ENCODE data around the gene ARFGEF3.
"Not testable (repeated sequence)": the region's sequence is repeated elsewhere in the genome, so short reads cannot be mapped to it uniquely, and the experiment has no call there.

The ARFGEF3 gene

GRCh38 chr6:138175596-138175995 is 13.9 kb downstream of the ARFGEF3 start:
- no peak for DNase-seq

- DNase-seq: no peak
Measured at GRCh38 chr6:138176652-138177232, 15.0 kb downstream of the ARFGEF3 start.

- no peak for DNase-seq
Measured at GRCh38 chr6:138182939-138183789, 21.4 kb downstream of the ARFGEF3 start.

GRCh38 chr6:138183790-138184134 is 22.0 kb downstream of the ARFGEF3 start:
- DNase-seq: no peak

DNA sequence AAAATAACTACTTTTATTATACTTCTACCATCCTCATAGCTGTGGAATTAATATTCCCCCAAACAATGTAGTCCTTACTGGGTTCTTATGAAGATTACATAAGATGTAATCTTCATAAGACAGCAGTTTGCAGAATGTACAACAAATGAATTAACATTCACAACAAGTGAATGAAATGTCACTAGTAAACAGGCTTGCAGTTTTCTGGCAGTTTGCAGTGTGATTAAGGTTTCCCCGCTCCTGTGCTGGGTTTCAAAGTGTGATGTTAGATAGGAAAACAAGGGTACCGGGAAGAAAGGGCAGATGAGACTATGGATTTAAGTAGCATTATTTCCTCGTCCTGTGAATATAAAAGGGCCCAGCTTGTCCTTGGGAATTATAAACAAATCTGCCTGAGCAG is 22.5 kb downstream of the ARFGEF3 start:
- DNase-seq: no peak

DNA sequence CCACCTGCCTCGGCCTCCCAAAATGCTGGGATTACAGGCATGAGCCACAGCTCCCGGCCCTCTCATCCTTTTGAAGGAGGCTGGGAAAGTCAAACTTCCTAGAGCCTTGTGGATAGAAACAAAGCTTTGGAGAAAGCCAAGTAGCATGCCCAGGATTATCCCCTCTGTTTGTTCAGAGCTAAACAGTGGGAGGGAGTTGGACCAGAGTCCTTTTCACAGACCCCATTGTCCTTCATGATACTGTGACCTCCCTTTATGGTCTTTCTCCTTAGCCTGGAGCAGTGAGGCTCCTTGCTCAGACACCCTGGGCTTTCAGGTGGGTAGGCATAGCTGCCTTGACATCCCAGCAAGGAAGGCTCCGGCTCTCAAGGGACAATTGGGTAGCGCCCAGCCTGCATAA is 25.4 kb downstream of the ARFGEF3 start:
- no peak for DNase-seq

- DNase-seq: no peak
Measured at GRCh38 chr6:138188278-138188941, 26.7 kb downstream of the ARFGEF3 start.

DNA sequence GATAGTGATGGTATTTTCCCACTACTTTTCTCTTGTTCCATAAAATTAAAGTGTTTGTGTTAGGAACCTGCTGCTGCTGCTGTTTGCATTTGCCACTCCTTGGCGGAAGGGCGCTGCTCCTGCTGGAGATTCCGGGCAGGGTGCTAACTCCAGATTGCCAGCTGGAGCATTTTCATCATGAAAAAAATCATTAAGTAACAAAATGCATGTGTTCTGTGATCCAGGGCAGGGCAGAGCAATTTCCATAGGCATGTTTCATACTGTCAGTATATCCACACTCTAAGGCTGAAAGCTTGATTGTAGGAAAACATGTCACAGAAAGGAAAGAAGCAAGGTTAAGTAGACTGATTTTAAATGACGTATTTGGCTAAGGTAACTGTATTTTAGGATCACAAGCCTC is 32.5 kb downstream of the ARFGEF3 start:
- DNase-seq: no peak

GRCh38 chr6:138196122-138196738 is 34.5 kb downstream of the ARFGEF3 start:
- no peak for DNase-seq

DNA sequence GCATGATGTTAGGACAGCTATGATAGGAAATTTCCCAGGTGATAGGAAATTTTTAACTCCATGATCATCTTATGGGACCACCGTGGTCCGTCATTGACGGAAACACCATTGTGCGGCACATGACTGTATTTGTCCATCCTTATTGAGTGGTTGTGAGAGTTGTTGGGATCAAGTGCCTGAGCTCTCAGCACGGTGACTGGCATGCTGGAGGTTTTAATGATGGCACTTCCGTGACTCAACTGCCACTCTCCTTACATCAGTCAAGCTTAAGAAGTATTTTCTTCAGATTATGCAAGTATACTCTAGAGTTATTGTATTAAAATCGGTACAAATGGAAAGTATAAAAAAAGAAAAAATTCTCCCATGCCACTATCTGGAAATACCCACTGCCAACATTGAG is 35.8 kb downstream of the ARFGEF3 start:
- DNase-seq: no peak

DNA sequence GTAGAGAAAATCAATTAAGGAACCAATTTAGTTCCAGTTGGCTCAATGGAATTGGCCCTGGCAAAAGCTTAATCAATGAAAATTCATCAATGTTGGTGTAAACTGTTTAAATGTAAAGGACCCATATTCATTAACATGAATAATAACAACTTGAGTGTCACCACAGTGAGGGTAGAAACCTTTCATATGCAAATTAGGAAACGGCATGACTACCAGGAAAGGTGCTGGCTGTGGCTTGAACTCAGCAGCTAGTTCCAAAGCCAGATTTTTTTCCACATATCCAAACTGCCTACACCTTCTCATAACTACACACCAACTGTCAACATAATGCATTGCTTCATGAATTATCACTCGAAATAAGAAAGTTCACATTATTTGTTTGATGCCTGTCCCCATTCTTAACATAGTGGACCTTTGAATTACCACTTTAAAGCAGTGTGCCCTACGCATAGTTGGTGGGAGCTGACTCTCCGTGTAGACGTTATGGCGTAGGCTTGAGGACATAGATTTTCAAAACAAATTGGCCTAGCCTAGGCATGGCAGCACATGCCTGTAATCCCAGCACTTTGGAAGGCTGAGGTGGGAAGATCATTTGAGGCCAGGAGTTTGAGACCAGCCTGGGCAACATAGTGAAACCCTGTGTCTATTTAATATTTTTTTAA is 36.8 kb downstream of the ARFGEF3 start:
- no peak for DNase-seq

DNA sequence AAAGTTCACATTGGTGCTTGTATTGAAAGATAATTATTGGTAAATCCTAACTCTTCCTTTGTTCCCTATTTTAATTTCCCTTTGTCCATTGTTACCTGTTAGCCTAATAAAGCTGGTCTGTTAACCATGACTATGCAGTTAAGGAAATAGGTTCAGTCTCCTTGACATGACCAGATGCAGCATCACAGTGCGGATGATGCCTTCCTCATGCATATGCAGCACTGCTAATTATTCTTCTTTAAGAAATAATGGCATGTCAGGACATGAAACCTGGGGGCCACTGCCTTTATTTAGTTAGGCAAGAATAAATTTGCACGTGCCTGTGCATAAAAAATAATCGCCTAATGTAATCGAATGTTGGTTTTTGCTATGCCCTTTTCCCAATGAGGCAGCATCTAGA is 40.1 kb downstream of the ARFGEF3 start:
- DNase-seq: no peak

- no peak for DNase-seq
Measured at GRCh38 chr6:138203315-138203714, 41.6 kb downstream of the ARFGEF3 start.

GRCh38 chr6:138204303-138204702 is 42.6 kb downstream of the ARFGEF3 start:
- DNase-seq: no peak

DNA sequence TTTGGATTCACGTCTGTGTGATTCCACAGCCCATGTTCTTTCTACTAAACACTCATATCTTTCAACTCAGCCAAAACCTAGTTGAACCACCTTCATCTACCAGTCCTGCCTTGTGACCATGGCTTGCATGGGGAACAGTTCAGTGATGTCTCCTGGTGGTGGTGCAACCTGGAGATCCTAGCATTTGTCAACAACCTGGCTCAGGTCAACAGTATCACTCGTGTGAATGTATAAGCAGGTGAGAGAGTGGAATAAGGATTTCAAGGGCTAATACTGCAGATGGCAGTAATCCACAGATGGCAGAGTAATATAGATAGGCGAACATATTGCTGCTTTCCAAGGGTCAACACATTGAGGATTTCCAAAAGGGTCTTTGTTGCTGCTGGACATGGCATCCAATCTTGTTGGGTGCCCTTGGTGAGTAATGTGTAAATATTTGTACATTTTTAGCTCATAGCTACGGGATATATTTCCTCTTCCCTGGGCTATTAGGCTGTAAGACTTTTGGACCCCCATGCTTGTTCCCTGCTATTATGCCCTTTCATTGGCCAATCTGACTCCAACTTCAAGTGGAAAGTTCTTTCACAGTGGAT is 43.1 kb downstream of the ARFGEF3 start:
- DNase-seq: no peak

GRCh38 chr6:138205437-138206094 is 43.8 kb downstream of the ARFGEF3 start:
- DNase-seq: no peak

DNA sequence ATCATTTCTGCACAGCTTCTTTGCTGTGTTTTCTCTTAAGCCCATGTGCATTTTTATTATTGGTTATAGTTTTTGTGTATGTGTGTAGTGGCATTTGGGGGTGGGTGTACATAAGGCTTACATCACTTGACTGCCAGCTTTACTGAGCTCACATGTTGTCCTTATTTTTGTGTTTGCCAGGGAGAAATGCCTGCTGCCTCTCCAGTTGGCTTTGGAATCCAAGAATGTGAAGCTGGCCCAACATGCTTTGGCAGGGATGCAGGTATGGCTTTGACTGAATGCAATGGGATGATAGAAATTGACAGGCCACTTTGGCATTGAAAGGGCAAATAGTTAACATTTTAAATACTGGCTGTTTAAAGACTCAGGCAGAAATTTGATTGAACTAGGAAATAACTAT is 45.1 kb downstream of the ARFGEF3 start:
- no peak for DNase-seq

DNA sequence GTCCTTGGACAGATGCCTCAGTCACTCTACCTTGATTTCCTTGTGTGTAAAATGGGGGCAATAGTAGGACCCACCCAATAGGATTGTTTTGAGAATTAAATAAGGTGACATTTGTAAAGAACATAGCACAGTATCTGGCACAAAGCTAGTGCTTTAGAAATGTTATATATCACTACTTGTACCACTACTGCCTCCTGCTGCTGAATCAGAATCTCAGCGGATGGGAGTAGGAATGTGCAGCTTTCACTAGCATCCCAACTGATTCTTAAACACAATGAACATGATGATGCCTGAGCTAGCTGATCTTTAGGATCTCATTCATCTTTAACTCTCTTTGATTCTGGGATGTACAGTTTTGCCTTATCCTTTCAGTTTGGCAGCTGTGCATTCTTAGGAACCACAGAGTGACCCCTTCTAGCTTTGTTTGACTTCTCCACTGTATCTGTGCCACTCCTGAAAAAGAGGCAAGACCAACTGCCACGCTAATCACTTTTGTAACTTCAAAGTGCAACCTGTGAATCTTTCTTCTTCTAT is 49.4 kb downstream of the ARFGEF3 start:
- DNase-seq: no peak

- no peak for DNase-seq
Measured at GRCh38 chr6:138211601-138212000, 49.9 kb downstream of the ARFGEF3 start.

GRCh38 chr6:138212530-138212929 is 50.8 kb downstream of the ARFGEF3 start:
- not testable (repeated sequence) for DNase-seq

- DNase-seq: no peak
Measured at GRCh38 chr6:138215093-138215782, 53.5 kb downstream of the ARFGEF3 start.

All from CD4-positive, alpha-beta T cell treated with Interleukin-4 for 1 hour (primary cell).